GM18508 (cell line): ENCODE data around the gene HOXD4.

Source experiments
- ATAC-seq: cut with Tn5 transposase; IDR thresholded peaks from one replicate; pipeline ENCODE4 v1.9.1; 2021; ENCODE audit warnings: moderate number of reproducible peaks; ENCODE audit not compliant: insufficient read depth, unreplicated experiment

The HOXD4 gene

DNA sequence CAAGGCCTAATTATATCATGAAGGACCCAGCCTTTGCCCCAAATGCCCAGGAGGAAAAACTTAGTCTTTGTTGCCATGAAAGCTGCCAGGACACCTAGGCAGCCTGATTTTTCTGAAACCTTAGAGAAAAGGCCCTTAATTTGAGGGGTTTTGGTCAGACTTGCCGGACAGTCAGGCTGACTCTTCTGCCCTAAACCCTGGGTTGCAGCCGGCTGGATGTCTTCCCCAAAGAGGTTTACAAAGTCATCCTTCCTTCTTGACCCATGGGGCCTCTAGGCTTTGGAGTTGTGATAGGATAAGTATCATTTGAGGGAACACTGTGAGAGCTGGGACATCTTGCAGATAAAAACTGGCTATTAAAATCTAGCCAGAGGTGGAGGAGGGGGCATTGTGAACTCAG is 34.7 kb downstream of the HOXD4 start:
- ATAC-seq: no peak

DNA sequence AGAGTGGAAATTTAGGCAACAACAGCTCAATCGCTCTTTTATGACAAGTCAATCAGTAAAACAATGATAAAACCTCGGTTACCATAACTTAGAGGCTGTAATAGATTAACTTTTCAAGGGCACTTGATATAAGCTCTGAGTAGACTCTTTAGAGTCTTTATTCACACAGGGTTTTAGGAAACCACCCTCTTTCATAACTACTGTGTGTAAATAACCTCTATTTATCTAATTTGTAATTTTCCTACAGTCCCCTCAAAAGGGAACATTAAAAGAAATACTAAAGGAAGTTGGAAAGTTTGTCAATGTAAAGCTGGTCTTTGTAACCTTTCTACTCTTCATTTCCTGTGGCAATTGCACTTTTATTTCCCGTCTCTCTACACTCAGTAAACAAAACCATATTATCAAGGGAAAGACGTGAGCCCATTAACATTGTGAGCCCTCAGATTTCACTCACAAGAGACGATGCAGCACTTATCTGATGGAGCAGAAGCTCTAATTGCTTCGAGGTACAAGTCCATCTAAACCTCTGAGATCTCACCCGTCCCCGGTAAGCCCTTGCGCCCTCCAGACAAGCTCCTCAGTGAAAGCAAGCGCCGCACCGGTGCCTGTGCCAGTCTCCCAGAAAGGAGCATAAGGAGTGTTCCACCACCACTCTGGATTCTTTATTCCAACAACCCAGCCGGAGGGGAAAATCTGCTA is 36.0 kb downstream of the HOXD4 start:
- ATAC-seq: no peak

DNA sequence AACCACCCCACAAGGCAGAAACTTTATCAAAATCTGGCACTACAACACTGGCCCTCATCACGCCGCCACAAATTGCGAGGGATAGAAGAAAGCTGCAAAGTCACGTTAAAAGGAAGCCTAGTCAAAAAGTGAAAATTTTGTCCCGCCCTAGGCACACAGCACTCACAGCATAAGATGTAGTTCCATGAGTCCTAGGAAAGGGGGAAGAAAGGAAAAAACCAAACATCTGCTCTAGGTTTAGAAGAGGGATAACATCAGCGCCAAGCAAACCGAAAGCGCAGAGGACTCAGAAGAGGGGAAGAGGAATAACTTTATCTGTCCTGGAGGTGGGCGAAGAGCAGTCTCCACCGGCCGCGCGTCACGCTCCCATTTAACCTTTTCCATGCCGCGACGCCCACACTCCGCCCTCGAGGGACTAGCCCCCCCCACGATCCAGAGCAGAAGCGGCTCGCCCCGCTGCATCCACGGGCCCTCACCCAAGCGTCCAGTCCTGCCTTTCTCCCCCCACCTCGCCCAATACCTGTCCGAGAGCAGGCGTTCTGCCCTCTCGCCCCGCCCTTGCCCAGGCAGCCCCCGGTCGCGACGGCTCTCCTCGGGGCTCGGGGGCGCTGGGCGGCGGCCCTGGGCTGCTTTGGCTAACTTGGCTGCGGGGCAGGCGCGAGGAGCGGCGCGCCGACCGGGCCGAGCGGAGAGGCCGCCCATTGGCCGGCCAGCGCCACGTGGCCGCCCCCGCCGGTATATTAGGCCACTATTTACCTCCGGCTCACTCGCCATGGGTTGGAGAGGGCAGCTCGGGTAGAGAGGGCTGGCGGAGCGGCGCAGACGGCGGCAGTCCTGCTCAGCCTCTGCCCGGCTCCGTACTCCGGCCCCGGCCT is 36.8 kb downstream of the HOXD4 start, which contains the start of gene HOXD1:
TSS of gene HOXD1 (plus strand) at position 770 of the 875 bp plus-strand sequence. CDS start 134 bp downstream, outside the sequence.
- no peak for ATAC-seq

DNA sequence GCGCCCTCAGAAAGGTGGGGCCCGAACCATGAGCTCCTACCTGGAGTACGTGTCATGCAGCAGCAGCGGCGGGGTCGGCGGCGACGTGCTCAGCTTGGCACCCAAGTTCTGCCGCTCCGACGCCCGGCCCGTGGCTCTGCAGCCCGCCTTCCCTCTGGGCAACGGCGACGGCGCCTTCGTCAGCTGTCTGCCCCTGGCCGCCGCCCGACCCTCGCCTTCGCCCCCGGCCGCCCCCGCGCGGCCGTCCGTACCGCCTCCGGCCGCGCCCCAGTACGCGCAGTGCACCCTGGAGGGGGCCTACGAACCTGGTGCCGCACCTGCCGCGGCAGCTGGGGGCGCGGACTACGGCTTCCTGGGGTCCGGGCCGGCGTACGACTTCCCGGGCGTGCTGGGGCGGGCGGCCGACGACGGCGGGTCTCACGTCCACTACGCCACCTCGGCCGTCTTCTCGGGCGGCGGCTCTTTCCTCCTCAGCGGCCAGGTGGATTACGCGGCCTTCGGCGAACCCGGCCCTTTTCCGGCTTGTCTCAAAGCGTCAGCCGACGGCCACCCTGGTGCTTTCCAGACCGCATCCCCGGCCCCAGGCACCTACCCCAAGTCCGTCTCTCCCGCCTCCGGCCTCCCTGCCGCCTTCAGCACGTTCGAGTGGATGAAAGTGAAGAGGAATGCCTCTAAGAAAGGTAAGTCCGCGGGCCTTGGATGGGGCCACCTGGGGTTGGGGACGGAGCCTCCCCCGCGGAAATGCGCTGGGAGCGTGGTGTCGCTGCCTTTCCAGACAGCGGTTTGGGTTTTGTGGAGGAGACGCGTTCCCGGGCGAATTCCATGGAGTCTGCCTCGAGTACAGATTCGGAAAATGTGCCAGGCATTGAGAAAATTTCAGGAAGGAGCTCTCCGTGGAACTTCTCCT is 37.7 kb downstream of the HOXD4 start:
- no peak for ATAC-seq

DNA sequence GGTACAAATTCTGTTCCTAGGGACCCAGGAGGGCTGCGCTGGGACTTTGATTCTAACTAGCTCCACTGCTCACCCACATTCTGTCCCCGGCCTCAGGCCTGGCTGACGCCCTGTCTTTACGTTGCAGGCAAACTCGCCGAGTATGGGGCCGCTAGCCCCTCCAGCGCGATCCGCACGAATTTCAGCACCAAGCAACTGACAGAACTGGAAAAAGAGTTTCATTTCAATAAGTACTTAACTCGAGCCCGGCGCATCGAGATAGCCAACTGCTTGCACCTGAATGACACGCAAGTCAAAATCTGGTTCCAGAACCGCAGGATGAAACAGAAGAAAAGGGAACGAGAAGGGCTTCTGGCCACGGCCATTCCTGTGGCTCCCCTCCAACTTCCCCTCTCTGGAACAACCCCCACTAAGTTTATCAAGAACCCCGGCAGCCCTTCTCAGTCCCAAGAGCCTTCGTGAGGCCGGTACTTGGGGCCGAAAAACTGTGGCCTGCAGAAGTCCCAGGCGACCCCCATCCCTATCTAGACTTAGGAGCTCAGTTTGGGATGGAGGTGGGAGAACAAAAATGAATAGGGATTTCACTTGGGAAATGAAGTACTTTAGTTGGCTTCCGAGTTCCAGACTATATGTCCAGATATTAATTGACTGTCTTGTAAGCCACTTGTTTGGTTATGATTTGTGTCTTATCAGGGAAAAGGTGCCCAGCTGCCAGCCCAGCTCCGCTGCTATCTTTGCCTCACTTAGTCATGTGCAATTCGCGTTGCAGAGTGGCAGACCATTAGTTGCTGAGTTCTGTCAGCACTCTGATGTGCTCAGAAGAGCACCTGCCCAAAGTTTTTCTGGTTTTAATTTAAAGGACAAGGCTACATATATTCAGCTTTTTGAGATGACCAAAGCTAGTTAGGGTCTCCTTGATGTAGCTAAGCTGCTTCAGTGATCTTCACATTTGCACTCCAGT is 38.6 kb downstream of the HOXD4 start:
- no peak for ATAC-seq

DNA sequence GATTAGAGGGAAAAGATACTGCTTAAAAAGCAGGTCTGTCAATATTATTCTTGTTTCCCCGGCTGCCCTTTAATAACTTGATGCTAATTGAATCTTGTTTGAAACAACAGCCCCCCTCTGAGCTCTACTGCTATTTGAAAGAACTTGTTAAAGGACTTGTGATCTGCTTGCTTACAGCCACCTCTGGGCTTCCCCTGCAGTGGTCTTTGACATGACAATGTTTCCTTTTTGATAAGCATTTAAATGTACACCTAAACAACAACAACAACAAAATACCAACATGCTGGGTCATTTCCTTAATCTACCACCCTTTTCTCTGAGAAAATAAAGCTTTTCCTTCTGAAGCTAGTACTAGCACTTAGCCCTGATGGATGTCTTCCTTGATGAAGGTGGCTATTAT is 41.0 kb downstream of the HOXD4 start:
- ATAC-seq: no peak

DNA sequence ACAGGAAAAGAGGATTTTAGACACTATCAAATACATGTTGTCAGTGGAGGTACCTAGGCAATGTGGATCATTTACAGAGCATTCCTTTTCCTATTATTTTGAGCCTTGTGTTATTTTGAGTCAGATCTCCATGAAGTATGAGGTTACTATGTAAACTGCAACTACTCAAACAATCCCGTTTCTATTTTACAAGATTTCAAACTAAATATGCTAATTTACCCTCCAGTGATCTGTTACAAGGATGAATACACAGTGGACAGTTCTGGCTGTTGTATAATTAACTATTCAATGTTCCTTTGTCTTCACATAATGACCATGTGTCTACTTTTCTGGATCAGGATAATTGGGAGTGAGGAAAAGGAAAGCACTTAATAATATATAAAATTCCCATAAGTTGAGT is 41.7 kb downstream of the HOXD4 start:
- no peak for ATAC-seq

DNA sequence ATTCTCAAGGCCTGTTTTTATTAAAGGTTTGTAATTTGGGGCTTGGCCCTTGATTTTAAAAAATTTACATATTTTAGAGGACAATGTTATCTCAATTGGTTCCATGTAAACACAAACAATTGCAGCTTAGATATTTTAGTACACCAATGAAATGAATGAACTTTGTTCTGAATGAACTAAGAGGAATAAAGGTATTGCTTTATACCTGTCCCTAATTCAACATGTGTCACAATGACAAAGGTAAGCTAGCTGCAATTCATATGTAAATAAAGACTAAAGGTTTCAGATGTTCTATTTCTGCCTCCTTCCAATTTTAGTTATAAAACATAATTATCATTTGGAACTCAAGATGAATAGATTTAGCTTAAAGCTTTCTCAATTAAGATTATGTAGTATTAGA is 48.6 kb downstream of the HOXD4 start:
- ATAC-seq: no peak

DNA sequence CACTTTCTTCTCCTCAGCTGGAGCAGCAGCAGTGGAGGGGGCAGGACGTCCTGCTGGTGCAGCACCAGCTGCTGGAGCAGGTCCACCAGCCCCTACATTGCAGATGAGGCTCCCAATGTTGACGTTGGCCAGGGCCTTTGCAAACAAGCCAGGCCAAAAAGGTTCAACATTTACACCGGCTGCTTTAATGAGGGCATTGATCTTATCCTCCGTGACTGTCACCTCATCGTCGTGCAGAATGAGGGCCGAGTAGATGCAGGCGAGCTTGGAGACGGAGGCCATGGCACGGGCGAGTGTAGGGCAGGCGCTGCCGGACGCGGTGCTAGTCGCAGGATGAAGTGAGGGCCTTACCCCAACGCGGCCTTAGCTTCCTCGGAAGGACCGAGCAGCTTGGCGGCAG is 49.6 kb downstream of the HOXD4 start:
- ATAC-seq: no peak

DNA sequence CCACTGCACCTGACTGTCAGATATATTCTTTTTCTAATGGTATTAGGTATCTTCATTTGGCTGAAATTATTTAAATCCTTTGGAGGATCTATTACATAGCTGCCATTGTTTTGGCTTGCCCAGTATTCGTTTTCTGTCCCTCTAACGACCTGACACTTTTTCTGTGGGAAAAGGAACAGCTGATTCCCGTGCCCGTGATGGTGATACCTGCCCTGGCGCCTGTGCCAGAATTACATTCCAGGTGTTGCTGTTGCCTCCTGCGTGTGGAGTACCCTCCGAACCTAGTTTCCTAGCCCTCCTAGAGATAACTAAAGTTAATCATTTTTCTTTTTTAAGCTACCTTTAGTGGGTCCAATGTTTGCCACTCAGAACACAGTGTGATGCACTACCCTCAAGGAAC is 51.1 kb downstream of the HOXD4 start:
- no peak for ATAC-seq
